GM19452 (cell line): ENCODE data around the gene FADD.
"Not testable (repeated sequence)": the region's sequence is repeated elsewhere in the genome, so short reads cannot be mapped to it uniquely, and the experiment has no call there.

Experiments
- ATAC-seq: cut with Tn5 transposase; IDR thresholded peaks from one replicate; pipeline ENCODE4 v1.9.1; 2021; ENCODE audit not compliant: unreplicated experiment

Gene FADD

DNA sequence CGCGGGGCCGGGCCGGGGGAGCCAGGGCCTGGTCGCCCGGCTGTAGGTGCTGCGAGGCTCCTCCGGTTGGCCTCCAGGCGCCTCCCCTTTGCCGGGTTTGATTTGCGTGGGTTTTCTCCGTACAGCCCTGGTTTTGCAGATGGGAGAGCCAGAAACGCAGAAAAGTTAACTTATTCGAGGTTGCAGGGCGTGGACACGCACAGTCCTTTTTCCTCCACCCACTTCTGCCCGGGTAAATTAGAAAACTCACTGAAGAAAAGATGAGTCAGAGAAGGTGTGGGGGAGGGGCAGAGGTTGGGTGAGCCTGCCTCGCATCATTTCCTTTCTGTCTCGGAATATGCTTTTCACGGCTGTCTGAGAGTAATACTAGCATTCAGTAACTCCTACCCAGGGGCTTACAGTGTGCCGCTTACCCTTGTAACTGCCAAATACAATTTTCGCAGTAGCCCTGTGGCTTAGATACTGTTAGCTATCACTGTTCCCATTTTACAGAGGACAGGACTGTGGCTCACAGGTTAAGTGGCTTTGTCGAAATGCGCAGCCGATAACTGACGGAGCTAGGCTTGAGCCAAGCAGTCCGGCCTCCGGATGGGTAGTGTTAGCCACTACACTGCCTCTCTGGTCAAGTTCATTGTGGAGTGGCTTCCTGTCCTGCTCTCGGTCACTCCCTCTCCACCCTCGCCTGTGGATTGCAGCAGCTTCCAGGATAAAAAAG, 812 bp downstream of the FADD start:
- ATAC-seq = peak; percentile 39

DNA sequence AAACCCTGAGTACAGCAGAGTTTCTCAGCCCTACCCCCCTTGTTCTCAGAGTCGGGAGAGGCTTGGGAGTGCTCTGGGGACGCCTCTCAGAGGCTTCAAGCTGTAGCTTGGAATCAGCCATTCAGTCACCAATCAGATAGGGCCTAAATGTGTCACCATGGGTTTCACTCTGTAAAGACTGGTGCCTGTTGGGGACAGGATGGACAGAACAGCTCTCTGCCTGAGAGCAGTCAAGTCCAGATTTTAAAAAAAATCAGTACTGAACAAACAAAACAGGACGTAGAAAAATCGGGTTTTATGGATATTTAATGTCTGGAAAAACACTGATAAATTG, 1.3 kb downstream of the FADD start:
- ATAC-seq = no peak

DNA sequence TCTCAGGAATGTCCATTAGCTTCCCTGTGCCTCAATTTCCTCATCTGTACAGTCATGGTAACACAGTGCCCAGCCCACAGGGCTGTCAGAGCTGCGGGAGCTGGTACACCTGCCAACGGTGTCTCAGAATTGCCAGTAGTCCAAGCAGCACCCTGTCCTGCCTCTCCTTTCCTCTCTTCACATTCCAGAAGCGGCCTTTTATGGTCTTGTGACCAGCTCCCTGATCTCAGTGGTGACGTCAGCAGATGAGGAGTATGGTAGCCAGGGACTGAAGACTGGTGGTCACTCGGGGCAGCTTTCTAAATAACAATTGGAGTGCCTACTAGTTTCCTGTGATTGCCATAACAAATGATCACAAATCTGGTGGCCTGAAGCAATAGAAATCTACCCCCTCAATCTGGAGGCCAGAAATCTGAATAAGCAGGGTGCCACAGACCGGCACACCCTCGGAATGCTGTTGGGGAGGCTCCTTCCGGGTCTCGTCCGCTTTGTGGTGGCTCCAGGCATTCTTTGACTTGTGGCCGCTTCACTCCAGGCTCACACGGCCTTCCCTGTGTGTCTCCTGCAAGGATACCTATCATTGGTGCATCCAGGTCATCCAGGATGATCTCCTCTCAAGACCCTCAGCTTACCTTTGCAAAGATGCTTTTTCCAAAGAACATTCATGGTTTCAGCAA, 2.1 kb downstream of the FADD start:
- ATAC-seq = no peak

DNA sequence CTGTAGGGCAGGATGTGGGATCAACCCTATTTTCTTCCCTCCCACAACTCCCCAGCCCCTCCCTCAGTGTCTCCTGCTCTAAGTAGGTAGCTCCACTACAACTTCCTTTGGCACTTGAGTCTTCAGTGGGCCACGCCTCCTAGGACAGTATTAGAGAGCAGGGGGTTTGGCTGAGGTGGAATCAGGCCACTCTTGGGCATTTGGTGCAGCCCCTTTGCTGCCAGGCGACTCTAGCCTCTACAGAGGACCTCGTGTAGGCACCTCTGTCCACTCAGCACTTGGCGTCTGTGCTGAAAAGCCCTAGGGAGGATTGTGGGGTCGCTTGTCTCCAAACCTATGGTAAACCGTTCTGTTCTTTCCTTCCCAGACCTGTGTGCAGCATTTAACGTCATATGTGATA, 2.7 kb downstream of the FADD start:
- no peak for ATAC-seq

DNA sequence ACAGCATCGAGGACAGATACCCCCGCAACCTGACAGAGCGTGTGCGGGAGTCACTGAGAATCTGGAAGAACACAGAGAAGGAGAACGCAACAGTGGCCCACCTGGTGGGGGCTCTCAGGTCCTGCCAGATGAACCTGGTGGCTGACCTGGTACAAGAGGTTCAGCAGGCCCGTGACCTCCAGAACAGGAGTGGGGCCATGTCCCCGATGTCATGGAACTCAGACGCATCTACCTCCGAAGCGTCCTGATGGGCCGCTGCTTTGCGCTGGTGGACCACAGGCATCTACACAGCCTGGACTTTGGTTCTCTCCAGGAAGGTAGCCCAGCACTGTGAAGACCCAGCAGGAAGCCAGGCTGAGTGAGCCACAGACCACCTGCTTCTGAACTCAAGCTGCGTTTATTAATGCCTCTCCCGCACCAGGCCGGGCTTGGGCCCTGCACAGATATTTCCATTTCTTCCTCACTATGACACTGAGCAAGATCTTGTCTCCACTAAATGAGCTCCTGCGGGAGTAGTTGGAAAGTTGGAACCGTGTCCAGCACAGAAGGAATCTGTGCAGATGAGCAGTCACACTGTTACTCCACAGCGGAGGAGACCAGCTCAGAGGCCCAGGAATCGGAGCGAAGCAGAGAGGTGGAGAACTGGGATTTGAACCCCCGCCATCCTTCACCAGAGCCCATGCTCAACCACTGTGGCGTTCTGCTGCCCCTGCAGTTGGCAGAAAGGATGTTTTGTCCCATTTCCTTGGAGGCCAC, 3.3 kb downstream of the FADD start:
- ATAC-seq = no peak

DNA sequence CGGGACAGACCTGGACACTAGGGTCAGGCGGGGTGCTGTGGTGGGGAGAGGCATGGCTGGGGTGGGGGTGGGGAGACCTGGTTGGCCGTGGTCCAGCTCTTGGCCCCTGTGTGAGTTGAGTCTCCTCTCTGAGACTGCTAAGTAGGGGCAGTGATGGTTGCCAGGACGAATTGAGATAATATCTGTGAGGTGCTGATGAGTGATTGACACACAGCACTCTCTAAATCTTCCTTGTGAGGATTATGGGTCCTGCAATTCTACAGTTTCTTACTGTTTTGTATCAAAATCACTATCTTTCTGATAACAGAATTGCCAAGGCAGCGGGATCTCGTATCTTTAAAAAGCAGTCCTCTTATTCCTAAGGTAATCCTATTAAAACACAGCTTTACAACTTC, 3.9 kb downstream of the FADD start:
- no peak for ATAC-seq

DNA sequence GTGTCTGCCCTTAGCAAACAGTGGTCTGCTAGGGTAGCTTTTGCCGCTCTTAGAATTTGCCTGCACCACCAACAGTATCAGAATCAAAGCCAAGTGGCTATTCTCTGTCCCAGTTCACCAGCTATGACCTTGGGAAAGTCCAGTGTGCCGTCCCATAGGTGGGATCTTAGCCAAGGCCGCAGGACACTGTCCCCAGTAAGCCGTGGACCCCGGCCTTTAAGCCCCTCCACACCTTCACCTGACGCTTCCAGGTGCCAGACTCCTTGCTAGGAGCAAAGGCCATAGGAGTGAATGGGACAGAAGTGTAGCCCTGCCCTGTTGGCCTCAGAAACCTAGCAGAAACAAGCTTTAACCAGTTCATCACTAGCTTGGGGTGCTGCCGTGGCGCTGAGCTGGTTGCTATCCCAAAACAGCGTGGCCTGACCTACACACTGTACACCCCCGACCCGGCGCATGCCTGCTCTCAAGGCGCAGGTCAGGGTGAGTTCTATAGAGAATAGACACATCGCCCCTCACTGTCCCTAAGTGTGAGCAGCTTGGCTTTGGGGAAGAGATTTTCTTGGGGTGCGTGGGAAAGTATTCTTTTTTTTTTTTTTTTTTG, 4.5 kb downstream of the FADD start:
- no peak for ATAC-seq

DNA sequence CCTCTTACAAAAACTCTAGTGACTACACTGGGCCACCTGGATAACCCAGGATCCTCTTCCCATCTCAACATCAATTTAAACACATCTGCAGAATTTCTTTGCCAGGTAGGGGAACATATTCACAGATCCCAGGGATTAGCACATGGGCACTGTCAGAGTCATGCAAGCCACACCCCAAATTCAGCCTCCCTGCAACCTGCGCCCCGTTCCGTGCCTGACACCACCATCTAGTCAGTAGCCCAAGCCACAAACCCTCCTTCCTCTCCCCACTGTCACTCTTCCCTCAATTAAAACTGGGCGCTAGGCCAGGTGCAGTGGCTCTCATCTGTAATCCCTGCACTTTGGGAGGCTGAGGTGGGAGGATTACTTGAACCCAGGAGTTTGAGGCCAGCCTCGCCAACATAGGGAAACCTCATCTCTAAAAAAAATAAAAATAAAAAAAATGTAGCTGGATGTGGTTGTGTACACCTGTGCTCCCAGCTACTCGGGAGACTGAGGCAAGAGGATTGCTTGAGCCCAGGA, 6.4 kb downstream of the FADD start:
- ATAC-seq = no peak

DNA sequence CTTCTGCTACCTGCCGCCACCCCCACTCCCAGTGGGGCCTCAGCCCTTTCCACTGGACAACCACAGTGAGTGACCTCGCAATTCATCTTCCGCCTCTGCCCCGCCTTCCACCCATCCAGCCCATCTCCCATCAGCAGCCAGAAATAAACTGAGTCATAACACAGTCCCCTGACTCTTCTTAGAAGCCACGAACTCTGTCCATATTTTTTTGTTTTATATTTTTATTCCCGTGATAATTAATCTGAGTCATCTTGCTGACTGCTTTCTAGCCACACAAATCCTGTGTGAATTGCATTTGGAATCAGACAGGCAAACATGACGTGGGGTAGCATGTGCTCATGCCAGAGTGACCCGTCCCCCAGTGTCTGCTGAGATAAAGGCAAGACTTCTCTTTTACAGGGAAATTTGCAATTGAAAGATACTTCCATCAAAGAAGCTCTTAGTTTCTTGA, 7.0 kb downstream of the FADD start:
- no peak for ATAC-seq

DNA sequence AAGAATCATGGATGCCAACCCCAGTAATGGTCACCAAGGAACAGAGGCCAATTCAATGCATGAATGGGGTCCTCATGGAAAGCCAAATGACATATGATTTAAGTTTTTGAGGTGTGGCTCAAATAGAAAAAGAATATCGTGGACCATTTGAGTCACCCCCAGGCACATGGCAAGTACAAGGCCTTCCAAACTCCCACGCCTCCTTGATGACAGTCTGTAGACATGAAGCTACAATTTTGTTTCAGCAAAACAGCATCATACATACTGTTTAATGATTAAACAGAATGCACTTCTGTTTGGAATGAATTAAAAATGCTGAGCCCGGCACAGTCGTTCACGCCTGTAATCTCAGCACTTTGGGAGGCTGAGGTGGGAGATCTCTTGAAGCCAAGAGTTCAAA, 7.4 kb downstream of the FADD start:
- no peak for ATAC-seq

DNA sequence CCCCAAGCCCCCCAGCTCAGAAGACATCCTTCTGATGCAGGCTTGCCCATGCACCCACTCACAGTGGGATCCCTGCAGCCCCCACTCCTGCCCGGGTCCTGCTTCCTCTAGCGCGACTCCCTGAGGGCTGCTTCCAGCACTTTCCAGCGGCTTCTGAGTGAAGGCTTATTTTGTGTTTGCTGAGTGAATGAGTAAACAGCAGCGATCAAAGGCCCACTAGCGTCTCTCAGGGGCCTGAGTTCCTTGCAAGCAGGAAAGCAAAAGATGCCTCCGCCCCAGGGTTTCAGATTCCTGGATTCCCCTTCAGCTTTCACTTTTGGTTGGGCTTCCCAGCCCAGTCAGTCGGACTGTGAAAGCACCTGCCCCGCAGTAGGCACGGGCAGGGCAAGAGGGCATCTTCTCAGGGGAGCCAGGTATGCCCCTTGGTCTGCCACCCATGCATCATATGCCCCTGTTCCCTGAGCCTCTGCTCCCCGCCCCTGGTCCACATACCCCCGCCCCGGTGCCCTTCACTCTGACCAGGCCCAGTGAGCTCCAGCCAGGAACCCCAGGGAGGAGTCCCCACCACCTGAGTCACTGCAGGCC, 9.2 kb downstream of the FADD start:
- no peak for ATAC-seq

DNA sequence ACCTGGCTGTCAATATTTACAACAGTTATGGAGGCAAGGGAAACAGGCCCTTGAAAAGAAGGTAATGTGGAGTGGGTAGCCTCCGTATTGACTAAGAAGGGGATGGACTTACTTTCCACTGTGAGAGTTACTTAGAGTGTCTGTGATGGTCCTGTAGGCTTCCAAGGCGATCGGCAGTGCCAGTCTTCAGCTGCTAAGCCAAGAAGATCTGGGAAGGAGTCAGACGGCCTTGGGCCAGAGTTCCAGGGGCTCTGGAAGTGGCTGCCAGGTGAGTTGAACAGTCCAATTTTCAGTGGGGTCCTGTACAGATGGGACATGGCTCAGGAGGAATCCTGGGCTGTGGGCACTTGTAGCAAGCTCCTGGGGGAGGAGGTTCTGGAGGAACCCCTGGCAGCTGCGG, 14.3 kb downstream of the FADD start:
- ATAC-seq = not testable (repeated sequence)

DNA sequence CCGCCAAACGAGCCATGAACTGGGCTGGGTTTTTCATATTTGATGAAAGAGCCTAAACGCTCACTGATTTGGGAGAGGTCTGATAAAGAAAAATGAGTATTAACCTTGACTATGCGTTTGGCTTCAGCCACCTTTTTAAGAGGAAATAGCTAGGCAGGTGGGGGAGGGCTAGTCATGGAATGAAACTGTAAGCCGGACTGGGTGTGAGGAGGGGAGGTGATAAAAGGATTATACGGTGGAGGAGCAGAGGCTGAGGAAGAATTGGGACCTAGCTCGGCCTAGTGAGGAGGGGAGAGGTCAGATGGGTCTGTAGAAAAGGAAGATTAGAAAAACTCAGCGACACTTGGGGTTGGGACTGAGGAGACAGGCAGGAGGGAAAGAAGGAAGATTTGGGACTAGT, 15.0 kb downstream of the FADD start:
- not testable (repeated sequence) for ATAC-seq

DNA sequence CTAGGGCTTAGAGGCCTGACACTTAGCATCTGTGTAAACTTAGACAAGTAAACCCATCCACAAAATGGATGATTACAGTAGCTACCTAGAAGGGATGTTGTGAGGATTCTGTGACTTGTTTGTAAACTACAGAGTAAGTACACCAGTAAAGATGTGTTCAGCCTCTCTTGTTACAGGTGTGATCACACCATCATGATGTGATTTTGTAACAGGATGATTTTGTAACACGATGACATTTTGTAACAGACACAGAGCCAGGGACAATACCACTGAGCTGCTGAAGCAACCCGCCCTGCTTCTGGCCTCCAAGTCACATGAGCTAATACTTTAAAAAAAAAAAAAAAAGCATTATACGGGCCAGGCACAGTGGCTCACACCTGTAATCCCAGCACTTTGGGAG, 17.0 kb downstream of the FADD start:
- no peak for ATAC-seq

DNA sequence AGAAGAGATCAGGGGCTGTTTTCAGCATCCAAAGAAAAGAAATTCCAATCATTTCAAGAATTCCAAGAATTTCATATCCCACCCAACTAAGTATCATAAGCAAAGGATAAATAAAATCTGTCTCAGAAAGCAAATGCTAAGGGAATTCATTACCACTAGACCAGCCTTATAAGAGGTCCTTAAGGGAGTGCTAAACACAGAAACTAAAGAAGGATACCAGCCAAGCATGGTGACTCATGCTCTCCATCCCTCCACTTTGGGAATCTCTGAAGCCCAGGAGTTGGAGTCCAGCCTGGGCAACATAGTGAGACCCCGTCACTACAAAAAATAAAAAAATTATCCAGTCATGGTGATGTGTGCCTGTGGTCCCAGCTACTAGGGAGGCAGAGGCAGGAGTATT, 17.8 kb downstream of the FADD start:
- no peak for ATAC-seq

DNA sequence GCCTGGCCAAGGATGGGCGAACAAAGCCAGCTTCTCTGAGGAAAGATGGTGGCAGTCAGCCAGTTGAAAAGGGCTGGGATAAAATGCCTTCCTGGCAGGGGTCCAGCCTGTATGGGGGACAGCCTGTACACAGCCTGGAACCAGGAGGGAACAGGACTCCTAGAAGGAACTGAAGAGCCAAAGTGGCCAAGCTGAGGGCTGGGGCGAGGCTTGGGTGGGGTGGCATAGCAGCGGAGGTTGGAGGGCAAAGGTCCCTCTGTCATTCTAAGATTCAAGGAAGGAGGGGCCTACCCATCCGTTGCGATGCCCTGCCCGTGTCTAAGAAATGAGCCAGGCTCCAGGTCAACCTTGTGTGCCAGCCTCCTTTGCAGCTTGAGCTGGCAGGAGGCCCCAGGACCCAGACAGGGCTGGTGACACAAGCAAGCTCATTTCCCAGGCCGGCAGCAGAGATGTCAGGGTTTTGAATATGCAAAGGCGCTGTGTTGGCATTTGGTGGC, 22.6 kb downstream of the FADD start:
- no peak for ATAC-seq

DNA sequence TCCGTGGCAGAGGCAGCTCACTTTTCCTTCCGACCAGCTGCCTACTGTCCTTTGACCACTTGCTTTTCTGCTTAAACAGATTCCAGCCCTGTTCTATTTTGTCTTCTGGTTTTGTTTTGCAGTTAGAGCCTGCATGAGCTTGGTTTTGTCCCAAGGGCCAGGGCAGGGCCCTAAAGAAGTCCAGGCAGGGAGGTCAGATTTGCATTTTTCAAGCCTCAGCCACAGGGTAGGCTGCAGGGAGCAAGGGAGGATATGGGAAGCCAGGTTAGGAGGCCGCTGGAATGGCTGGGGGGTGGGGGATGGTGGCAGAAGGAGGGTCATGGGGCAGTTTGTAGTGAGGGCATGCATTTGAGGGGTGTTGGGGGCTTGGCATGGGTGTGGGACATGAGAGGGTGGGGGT, 23.1 kb downstream of the FADD start:
- ATAC-seq = no peak

DNA sequence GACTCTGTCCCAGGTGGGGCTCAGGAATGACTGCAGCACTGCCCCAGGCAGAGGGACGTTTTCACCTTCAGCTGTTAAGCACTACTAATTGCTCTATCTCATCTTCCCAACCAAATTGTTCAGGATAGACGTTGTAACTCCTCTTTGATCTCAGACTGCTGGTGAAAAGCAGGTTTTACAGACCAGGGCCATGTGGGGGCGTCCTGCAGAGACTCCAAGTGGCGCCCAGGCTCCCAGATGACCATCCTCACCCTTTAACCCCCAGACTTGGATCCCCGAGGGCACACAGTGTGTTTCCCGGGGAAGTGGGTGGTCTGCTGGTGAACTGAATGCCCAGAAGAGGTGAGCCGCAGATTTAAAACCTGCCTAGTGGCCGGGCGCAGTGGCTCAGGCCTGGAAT, 23.9 kb downstream of the FADD start:
- no peak for ATAC-seq

DNA sequence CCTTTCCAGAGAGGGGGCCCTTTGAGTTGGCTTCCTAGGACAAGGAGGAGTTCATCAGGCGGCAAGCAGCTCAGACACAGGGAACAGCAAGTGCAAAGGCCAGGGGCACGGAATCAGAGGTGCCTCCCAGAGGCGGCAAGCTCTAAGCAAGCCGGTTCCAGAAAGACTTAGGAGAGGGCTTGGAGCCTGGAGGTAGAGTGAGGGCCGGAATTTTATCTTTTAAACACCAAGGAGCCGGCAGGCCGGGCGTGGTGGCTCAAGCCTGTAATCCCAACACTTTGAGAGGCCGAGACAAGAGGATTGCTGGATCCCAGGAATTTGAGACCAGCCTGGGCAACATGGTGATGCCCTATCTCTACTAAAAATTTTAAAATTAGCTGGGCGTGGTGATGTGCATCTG, 26.6 kb downstream of the FADD start:
- ATAC-seq = no peak

DNA sequence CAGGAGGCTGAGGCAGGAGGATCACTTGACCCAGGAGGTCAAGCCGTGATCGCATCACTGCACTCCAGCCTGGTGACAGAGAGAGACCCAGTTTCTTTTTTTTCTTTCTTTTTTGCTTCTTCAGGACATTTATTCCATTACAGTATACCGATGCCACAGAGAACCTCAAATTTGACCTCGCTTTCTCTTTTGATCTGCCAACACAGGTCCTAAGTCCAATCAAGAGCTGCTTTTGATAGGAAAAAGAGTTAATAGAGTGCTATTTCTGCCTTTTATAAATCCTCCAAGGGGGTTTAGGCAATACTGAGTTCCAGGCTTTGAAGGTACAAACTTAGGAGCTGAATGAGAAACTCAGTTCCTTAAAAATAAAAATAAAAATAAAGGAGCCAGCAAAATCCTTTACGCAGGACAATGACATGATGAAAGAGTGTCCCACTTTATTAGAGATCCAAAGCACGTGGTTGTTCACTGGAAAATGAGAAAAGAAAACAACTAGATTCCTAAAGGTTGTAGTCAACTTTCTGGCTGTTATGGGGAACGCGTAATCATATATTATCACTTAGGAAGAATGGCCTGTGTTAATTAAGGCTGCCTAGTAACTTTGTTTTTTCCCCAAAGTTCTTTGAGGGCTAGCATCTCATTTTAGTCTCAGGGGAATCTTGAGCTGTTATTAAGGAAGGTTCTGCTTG, 27.2 kb downstream of the FADD start:
- no peak for ATAC-seq
